Glutamatergic neuron (in vitro differentiated cells): ENCODE data around the gene PARP2. TPM values are rescaled to one million over a fixed set of nuclear protein-coding genes. Genes with fewer than 3 reads are reported as not detected.

Source experiments
- DNase-seq: peaks from one replicate; pipeline ENCODE4 v3.0.0; 2022
- H3K27ac Mint-ChIP-seq: one replicate; pipeline ENCODE4 v1.8.0; 2020; ENCODE audit warnings: mild to moderate bottlenecking, mixed read lengths, inconsistent platforms; ENCODE audit not compliant: unreplicated experiment
- H3K27me3 Mint-ChIP-seq: one replicate; pipeline ENCODE4 v1.8.0; 2020; ENCODE audit warnings: mild to moderate bottlenecking, moderate library complexity, mixed read lengths, inconsistent platforms; ENCODE audit not compliant: unreplicated experiment
- H3K36me3 Mint-ChIP-seq: one replicate; pipeline ENCODE4 v1.8.0; 2020; ENCODE audit warnings: mild to moderate bottlenecking, mixed read lengths, inconsistent platforms; ENCODE audit not compliant: unreplicated experiment
- H3K4me1 Mint-ChIP-seq: one replicate; pipeline ENCODE4 v1.8.0; 2020; ENCODE audit warnings: mild to moderate bottlenecking, low read depth, mixed read lengths, inconsistent platforms; ENCODE audit not compliant: unreplicated experiment
- H3K4me3 Mint-ChIP-seq: one replicate; pipeline ENCODE4 v1.8.0; 2020; ENCODE audit warnings: mild to moderate bottlenecking, mixed read lengths, inconsistent platforms; ENCODE audit not compliant: unreplicated experiment
- H3K9me3 Mint-ChIP-seq: one replicate; pipeline ENCODE4 v1.8.0; 2020; ENCODE audit warnings: mild to moderate bottlenecking, moderate library complexity, mixed read lengths, inconsistent platforms; ENCODE audit not compliant: unreplicated experiment
- total RNA-seq: library from RNA; stranded (reverse); fragmentation: NEBNext Ultra II Directional; extraction: Animal tissue kit (Norgen Biotek cat#: 25700); gene quantifications from one replicate; pipeline ENCODE4 v1.2.1, GENCODE V29; 2021; ENCODE audit not compliant: unreplicated experiment
- TF ChIP-seq, protein P1 (sequence below): fragments of 200-600 bp; sonication (generic); IDR thresholded peaks from one replicate; pipeline ENCODE4 v1.5.0; 2021; ENCODE audit not compliant: partially characterized antibody, unreplicated experiment

The PARP2 gene
- total RNA-seq, 1 donor from 2014 or later = 33.9 TPM

DNA sequence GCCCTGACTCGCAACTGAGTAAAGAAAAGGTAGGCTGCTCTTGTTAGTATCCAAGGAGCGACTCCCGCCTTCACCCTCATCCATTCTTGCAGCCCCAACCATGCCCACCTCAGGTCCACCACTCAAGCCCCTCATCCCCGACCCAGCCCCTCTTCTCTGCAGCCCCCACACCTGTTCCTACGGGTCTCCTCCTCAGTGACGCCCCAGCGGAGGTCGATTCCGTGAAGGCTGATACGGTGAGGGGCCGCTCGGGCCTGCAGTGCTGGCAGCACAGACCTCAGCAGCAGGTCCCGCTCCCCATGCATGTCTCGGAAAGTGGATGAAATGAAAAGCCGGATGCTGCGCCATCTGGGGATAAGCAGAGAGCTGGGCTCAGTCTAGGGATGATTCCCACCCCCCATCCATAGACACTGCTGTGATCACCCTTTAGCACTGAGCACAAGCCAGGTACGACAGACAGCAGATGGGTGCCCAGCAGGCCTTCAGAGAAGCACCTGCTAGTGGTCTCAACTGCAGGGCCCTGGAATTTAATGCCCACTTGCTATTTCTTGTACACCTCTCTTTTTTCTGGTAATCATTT lies 42.9 kb downstream of the PARP2 start:
- DNase-seq = no peak
- no peak overlapping the region for H3K27ac Mint-ChIP-seq
- no peaks in the 10 kb centered on the region for H3K4me1 Mint-ChIP-seq
- H3K4me3 Mint-ChIP-seq = no peak overlapping the region
- H3K9me3 Mint-ChIP-seq = peaks cover 4% of the 10 kb centered on the region
- no peaks in the 10 kb centered on the region for H3K27me3 Mint-ChIP-seq
- H3K36me3 Mint-ChIP-seq = peaks cover 4% of the 10 kb centered on the region
- TF ChIP-seq, protein P1, sequence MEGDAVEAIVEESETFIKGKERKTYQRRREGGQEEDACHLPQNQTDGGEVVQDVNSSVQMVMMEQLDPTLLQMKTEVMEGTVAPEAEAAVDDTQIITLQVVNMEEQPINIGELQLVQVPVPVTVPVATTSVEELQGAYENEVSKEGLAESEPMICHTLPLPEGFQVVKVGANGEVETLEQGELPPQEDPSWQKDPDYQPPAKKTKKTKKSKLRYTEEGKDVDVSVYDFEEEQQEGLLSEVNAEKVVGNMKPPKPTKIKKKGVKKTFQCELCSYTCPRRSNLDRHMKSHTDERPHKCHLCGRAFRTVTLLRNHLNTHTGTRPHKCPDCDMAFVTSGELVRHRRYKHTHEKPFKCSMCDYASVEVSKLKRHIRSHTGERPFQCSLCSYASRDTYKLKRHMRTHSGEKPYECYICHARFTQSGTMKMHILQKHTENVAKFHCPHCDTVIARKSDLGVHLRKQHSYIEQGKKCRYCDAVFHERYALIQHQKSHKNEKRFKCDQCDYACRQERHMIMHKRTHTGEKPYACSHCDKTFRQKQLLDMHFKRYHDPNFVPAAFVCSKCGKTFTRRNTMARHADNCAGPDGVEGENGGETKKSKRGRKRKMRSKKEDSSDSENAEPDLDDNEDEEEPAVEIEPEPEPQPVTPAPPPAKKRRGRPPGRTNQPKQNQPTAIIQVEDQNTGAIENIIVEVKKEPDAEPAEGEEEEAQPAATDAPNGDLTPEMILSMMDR = no peak

DNA sequence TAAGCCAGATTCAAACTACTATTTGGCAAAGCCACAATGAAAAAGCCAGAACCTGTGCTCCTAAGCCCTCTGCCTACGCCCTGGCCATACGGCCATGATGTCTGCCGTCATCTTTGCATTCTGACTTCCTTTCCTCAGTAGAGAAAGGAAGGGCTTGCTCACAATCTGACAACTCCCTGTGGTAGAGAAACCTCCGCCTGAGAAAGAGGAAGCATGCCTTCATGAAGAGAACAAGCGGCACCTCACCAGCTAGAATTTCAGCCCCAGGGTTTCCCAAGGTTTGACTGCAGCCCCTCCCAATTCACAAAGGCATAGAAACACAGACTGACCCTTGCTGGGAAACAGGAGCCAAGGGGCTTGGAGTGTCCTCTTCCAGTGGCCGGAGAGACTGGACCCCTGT lies 44.1 kb downstream of the PARP2 start:
- Mint-ChIP-seq H3K27me3 (no peaks in the 10 kb centered on the region), H3K4me1 (peaks cover 2% of the 10 kb centered on the region), H3K27ac (no peak overlapping the region), H3K36me3 (peaks cover 4% of the 10 kb centered on the region), H3K4me3 (no peak overlapping the region), H3K9me3 (peaks cover 2% of the 10 kb centered on the region)
- no peak for DNase-seq
- TF ChIP-seq, protein P1 = no peak

DNA sequence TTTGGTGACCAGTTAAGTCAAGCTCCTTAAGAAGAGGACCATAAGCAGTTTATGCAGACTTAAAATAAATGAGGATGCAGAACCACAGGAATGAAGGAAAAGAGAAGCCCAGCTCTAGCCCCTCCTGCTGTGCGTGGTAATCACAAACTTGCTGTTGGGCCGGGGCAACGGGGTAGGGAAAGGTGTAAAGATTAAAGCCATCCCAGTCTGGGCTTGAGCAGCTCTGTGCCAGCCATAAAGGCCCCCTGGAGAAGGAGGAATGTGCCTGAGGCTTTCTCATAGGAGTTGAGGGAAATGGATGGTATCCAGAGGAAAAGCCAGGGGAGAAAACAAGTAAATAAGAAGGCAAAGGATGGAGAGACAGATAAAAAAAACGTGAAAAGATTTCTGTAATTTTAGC lies 44.7 kb downstream of the PARP2 start:
- Mint-ChIP-seq H3K36me3 (peaks cover 4% of the 10 kb centered on the region), H3K27me3 (no peaks in the 10 kb centered on the region), H3K4me3 (no peak overlapping the region), H3K9me3 (peaks cover 2% of the 10 kb centered on the region), H3K27ac (no peak overlapping the region), H3K4me1 (peaks cover 2% of the 10 kb centered on the region)
- DNase-seq = no peak
- TF ChIP-seq, protein P1 = no peak

DNA sequence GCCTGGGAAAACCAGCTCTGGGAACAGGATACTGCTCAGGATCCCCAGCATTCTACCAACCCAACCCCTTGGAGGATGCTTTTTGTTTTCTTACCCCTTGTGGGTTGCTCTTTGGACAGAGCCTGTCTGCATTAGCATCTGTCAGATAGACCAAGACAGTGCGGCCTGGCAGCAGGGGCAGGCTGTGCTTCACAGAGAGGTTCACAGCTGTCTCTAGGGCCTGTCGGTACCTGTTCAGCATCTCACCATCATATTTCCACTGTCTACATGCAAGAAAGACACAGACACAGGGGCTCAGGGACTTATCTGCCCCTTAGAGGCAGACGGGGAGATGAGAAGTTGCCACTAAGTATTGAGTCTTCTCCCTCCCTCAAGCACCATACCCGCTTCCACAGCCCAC lies 48.1 kb downstream of the PARP2 start:
- Mint-ChIP-seq H3K27me3 (no peaks in the 10 kb centered on the region), H3K36me3 (no peaks in the 10 kb centered on the region), H3K27ac (no peak overlapping the region), H3K4me1 (peaks cover 2% of the 10 kb centered on the region), H3K4me3 (no peak overlapping the region), H3K9me3 (no peaks in the 10 kb centered on the region)
- no peak for DNase-seq
- TF ChIP-seq, protein P1 = no peak

DNA sequence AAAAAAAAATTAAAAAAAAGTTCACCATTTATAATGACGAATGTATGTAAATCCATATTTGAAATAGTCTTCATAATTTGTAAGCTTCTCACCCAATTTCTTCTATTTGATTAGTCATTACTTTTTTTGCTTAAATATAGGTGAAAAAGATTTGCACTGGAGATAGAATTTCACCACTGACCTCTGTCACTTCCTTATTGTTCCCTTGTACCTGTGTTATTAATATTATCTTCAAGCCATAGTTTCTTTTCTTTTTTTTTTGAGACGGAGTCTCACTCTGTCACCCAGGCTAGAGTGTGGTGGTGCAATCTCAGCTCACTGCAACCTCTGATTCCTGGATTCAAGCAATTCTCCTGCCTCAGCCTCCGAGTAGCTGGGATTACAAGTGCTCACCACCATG lies 54.1 kb downstream of the PARP2 start:
- H3K27ac Mint-ChIP-seq = no peak overlapping the region
- no peak for DNase-seq
- H3K9me3 Mint-ChIP-seq = no peaks in the 10 kb centered on the region
- no peaks in the 10 kb centered on the region for H3K27me3 Mint-ChIP-seq
- TF ChIP-seq, protein P1 = no peak
- no peaks in the 10 kb centered on the region for H3K4me1 Mint-ChIP-seq
- no peak overlapping the region for H3K4me3 Mint-ChIP-seq
- no peaks in the 10 kb centered on the region for H3K36me3 Mint-ChIP-seq
